Skin epidermis (tissue), 12 donors: ENCODE results near the gene ABHD12.

Experiments used
- H3K27ac ChIP-seq, 21 experiments: fragments of 200-600 bp; sonication (generic) in 11 of 21; one replicate each; pipeline ENCODE4 v1.5.0; 2020; ENCODE audit warnings: mild to moderate bottlenecking in 3 of 21, inconsistent platforms in 2 of 21, moderate library complexity in 2 of 21
- H3K4me3 ChIP-seq, 7 experiments: fragments of 200-600 bp; sonication (generic) in 2 of 7; one replicate each; pipeline ENCODE4 v1.5.0; 2020; ENCODE audit warnings: inconsistent platforms in 2 of 7, mild to moderate bottlenecking in 2 of 7, moderate library complexity in 1 of 7

Gene ABHD12

GRCh38 chr20:25389401-25389857 is 1.2 kb downstream of the ABHD12 start:
- H3K4me3 ChIP-seq, result peak overlapping the region; percentile 67 to 95 (median 83)
- peak overlapping the region in 19 of 21 experiments; percentile 56 to 92 (median 85) for H3K27ac ChIP-seq

DNA sequence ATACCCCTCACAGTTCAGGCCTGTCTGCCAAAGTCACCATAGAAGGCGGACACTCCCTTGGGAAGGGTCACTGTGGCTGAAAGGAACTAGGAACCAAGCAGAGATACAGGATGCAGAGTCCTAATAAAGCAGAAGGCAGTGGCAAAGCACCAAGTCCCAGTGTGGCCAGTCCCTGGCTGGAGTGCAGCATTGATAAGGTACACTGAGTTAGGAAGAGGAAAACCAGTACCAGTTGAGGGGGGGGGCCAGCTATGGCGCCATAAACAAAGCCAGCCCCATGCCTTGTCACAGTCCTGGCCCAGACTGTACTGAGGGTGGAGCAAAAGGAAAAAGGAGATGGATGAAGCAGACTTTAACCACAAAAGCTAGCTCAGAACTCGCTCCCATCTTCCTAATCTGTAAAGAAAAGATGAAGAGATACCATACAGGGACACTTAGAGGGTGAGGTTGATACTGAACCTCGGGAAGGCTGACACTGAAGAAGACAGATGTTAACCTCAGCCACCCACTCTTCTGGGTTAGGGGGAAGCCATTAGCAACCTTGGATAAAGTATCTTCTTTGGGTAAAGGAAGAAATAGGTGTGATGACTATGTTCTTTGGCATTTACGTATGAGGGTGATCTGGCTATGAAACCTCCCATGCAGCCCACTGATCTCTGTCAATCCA is 7.8 kb downstream of the ABHD12 start:
- H3K4me3 ChIP-seq, result no peak overlapping the region
- H3K27ac ChIP-seq, result no peak overlapping the region

- Histone ChIP-seq H3K27ac (no peak overlapping the region), H3K4me3 (no peak overlapping the region)
Observed at GRCh38 chr20:25380945-25381614, 9.6 kb downstream of the ABHD12 start.

DNA sequence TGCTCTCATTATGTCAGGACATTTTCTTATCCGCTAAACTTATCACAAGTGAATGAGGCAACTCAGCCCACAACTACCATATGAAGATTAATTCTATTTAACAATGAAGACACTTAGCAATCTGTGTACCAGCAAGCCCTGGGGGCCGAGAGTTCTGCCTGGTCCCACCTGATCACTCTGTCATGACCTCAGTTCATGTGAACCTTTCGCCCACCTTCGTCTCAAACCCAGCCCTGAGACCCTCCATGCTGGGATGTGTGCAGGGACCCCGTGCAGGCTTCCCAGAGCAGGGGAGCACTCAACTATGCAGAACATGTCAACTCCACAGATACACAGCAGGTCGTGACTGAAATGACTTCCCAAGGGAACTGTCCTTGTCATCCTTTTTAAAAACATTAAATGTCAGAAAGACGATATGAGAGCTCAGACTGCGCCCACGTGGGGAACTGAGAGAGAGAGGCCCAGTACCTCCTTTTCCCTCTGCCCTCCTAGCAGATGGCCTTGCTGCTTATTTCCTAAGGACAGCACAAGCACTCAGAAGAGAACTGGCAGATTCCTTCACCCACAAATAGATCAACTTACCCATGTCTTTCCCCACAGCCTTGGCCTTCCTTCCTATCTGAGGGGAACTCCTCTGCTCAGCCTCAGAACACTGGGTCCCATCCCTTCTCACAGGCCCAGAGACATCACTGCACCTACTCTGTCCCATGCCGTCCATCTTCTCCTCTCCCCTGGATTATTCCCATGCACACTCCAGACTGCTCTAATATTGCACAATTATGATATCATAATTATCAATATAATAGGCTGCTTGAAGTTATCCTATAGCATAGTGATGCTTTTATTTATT is 11.5 kb downstream of the ABHD12 start:
- Histone ChIP-seq H3K27ac (no peak overlapping the region), H3K4me3 (no peak overlapping the region)

- no peak overlapping the region for H3K27ac ChIP-seq
Observed at GRCh38 chr20:25378189-25378883, 12.3 kb downstream of the ABHD12 start.

GRCh38 chr20:25376886-25377285 is 13.7 kb downstream of the ABHD12 start:
- peak overlapping the region in 1 of 21 experiments; percentile 41 for H3K27ac ChIP-seq
- no peak overlapping the region for H3K4me3 ChIP-seq

More at GRCh38 chr20:25378189-25378883, 12.3 kb downstream of the ABHD12 start:
- no peak overlapping the region for H3K4me3 ChIP-seq

GRCh38 chr20:25376236-25376635 is 14.4 kb downstream of the ABHD12 start:
- H3K27ac ChIP-seq, result peak overlapping the region in 1 of 21 experiments; percentile 41
- no peak overlapping the region for H3K4me3 ChIP-seq

- H3K4me3 ChIP-seq, result no peak overlapping the region
Observed at GRCh38 chr20:25374842-25375241, 15.8 kb downstream of the ABHD12 start.

DNA sequence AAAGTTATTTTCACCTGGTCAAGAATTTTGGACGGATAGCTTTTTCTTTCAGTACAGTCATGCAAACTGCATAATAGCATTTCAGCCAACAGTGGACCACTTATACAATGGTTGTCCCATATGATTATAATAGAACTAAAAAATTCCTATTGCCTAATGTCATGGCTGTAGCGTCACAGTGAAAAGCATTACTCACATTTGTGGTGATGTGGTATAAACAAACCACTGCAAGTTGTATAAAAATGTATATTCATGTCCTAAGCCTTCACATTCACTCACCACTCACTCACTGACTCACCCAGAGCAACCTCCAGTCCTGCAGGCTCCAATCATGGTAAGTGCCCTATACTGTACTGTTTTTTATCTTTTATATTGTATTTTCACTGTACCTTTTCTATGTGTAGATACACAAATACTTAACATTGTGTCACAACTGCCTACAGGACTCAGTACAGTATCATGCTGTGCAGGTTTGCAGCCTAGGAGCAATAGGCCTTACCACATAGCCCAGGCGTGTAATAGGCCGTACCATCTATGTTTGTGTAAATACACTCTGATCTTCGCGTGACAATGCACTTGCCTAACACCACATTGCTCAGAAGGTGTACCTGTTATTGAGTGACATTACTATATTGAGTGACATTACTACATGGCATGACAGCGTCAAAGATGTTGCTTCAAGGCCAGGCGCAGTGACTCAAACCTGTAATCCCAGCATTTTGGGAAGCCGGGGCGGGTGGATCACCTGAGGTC is 17.9 kb downstream of the ABHD12 start:
- Histone ChIP-seq H3K4me3 (no peak overlapping the region), H3K27ac (peak overlapping the region in 1 of 21 experiments; percentile 47)

More at GRCh38 chr20:25374842-25375241, 15.8 kb downstream of the ABHD12 start:
- H3K27ac ChIP-seq, result no peak overlapping the region

DNA sequence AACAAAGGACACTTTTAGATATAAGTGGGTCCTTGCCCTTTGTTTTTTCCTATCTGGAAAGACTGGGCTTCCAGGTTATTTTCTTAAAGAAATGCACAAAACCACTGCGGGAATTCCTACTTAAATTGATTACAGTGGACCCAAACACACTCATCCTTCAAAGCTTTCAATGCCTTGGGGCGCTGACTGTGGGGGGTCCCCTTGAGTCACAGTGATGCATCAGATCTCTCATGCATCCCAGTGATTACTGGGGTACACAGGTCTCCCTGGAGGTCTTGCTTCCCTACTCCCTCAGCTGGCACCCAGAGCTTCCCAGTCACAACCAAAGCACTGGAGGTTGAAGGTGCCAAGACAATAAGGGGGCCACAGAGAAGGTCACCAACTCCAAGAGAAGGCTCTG is 20.7 kb downstream of the ABHD12 start:
- Histone ChIP-seq H3K4me3 (no peak overlapping the region), H3K27ac (no peak overlapping the region)

GRCh38 chr20:25369529-25369928 is 21.1 kb downstream of the ABHD12 start:
- Histone ChIP-seq H3K27ac (no peak overlapping the region), H3K4me3 (no peak overlapping the region)

DNA sequence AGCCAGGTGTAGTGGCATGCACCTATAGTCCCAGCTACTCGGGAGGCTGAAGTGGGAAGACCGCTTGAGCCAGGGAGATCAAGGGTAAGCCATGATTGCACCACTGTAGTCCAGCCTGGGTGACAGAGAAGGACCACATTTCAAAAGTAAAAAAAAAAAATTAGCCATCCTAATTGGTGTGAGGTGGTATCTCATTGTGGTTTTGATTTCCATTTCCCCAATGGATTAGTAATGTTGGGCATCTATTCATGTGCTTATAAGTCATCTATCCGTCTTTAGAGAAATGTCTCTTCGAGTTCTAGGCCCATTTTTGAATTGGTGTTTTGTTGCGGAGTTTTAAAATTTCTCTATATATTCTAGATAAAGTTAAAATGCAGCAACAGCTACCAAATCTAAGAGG is 21.7 kb downstream of the ABHD12 start:
- no peak overlapping the region for H3K4me3 ChIP-seq
- H3K27ac ChIP-seq, result peak overlapping the region in 1 of 21 experiments; percentile 8

- H3K27ac ChIP-seq, result peak overlapping the region in 1 of 21 experiments; percentile 8
- H3K4me3 ChIP-seq, result no peak overlapping the region
Observed at GRCh38 chr20:25368526-25368925, 22.1 kb downstream of the ABHD12 start.

GRCh38 chr20:25364879-25365699 is 25.5 kb downstream of the ABHD12 start:
- no peak overlapping the region for H3K4me3 ChIP-seq

GRCh38 chr20:25364180-25364788 is 26.4 kb downstream of the ABHD12 start:
- no peak overlapping the region for H3K4me3 ChIP-seq
- H3K27ac ChIP-seq, result no peak overlapping the region

More at GRCh38 chr20:25364879-25365699, 25.5 kb downstream of the ABHD12 start:
- no peak overlapping the region for H3K27ac ChIP-seq

DNA sequence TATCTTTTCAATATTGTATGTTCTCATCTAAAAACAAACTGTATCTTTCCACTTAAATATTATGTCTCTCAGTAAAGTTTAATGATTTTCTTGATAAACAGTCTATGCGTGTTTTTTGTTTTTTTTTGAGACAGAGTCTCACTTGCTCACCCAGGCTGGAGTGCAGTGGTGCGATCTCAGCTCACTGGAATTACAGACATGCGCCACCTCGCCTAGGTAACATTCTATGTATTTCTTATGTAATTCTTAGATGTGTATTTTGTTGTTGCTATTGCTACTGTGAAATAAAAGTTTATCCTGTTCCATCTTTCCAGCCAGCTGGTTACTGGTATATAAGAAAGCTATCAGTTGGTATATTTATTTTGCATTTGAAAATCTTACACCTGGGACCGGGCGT is 29.4 kb downstream of the ABHD12 start:
- no peak overlapping the region for H3K4me3 ChIP-seq

GRCh38 chr20:25360631-25361286 is 29.9 kb downstream of the ABHD12 start:
- H3K4me3 ChIP-seq, result no peak overlapping the region
- H3K27ac ChIP-seq, result peak overlapping the region in 9 of 21 experiments; percentile 10 to 60 (median 44)

More for the DNA sequence above, 29.4 kb downstream of the ABHD12 start:
- peak overlapping the region in 7 of 21 experiments; percentile 10 to 60 (median 39) for H3K27ac ChIP-seq
